ENCODE data around the gene ODC1.

GRCh38 chr2:10413503-10413902 lies 34.6 kb downstream of the ODC1 start:
- TF ChIP-seq NFIC (IDR thresholded peaks at IDR 0.05), result no peak
- TF ChIP-seq EP300 (IDR thresholded peaks at IDR 0.05; ENCODE audit: borderline replicate concordance), result no peak
- no peak for TF ChIP-seq RAD21 (IDR thresholded peaks at IDR 0.05; ENCODE audit: low read depth)
- no peak for TF ChIP-seq CEBPB (IDR thresholded peaks at IDR 0.05)

Measured in Ishikawa (cell line).